Fibroblast of skin of left biceps (primary cell): Measurements from ENCODE around the gene GATAD2A.
"Not testable (repeated sequence)": the region's sequence is repeated elsewhere in the genome, so short reads cannot be mapped to it uniquely, and the experiment has no call there.

Experiments
- DNase-seq, 2 experiments: peaks; one replicate each; pipeline ENCODE4 v3.0.0-alpha.2; 2013; ENCODE audit warnings: low read depth in 2 of 2

Gene GATAD2A

DNA sequence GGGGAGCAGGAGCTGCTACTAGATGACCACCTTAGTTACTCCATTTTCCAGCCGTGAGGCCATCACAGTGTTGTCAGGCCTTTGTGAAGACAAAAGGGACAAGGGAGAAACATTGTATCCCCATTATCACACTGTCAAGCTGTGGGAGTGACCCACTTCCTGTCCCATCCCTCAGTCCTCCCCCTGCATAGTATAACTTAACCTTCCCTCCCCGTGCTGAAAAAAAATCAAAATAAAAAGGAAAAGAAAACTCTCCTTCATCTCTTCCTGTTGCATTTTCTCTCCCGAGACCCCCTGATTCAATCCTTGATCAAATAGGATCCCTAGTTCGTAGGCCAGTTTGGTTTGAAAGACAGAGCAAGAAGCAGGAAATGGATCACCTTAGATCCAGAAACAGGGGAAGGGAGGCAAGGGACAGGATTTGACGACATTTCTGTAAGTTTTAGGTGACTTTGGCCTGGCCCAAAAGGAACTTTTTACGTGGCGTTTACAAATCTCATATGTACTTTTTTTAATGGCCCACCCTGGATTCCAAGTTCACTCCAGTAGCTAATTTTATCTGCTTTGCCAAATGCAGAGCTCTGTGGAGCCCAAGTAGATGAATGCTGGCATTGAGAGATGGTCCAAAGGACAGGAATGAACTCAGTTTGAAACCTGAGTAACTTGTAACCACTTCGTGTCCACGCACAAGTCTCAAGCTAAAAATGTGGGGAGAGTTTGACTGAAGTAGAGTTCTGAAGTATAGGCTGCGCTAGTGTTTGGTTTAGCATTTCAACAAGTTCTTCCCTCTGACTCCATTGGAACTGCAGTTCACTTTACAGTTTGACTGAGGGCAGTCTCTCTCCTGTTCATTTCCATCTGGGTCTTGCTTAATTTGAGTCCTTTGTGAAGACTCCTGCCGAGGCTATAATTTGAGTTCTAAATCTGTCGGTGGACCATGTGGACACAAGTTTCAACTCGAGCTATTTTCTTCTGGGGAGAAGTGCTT is 16.6 kb upstream of the GATAD2A start:
- no peak for DNase-seq

DNA sequence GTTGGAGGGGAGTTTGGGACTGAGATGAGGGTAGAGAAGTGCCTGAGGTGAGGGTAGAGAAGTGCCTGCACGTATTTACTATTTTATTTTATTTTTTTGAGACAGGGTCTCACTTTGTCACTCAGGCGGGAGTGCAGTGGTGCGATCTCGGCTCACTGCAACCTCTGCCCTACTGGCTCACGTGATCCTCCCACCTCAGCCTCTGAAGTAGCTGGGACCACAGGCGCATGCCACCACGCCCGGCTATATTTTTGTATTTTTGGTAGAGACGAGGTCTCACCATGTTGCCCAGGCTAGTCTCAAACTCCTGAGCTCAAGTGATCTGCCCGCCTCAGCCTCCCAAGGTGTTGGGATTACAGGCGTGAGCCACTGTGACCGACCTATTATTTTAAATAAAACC is 15.8 kb upstream of the GATAD2A start:
- DNase-seq: not testable (repeated sequence)

DNA sequence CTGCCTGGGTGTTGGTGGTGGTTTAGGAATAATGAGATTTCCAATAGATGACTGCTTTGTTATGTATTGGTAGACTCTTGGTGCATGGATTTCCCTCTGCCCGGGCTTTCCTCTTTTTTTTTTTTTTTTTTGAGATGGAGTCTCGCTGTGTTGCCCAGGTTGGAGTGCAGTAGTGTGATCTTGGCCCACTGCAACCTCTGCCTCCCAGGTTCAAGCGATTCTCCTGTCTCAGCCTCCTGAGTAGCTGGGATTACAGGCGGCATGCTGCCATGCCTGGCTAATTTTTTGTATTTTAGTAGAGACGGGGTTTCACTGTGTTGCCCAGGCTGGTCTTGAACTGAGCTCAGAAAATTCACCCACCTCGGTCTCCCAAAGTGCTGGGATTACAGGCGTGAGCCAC is 11.1 kb upstream of the GATAD2A start:
- DNase-seq: not testable (repeated sequence)

DNA sequence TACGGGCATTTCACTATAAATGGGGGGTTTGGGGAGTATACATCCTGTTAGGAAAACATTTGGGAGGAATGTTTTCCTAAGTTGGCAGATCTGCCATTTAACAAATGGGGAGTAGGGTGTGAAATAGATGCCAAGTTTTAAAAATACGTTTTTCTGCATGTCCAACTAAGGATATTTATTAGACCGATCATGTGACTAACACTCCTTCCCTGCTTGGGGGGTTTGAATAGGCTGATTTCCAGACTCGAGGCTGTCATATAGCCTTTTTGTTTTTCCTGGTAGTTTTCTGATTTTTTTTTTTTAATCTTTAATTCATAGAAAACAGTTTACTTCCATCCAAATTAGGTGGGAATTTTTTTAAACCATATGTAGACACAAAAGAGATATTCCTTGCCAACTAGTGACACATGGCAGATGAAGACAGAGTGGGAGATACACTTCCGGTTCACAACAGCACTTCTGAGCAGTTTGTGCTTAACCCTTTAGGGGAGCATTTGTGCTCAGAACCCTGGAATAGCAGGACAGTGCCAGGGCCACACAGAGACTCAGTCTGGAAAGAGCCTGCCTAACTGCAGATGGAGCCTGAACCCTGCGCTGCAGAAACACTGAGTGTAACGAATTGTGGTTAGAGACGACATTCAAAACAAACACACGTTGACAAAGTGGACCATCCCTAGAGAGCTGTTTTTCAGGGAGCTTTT is 5.6 kb upstream of the GATAD2A start:
- DNase-seq: no peak

DNA sequence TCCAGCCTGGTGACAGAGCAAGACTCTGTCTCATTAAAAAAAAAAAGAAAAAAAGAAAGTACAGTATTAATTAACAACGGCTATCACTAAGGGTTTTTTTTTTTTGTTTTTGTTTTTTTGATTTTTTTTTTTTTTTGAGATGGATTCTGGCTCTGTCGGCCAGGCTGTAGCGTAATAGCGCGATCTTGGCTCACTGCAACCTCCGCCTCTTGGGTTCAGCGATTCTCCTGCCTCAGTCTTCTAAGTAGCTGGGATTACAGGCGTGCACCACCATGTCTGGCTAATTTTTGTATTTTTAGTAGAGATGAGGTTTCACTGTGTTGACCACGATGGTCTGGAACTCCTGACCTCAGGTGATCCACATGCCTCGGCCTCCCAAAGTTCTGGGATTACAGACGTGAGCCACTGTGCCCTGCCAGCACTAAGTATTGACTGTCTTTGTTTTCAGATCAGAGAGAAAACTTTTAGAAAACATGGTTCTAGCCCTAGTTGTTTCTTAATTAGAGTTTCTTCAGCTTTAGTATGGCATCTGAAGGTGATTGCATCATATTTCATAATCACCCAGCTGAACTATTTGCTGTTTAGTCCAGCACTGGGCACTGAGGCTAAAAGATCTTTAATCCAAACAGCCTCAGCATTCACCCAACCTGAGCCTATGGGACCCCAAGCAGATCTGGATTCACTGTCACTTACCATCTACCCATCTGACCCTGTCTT is 2.7 kb upstream of the GATAD2A start:
- no peak for DNase-seq

DNA sequence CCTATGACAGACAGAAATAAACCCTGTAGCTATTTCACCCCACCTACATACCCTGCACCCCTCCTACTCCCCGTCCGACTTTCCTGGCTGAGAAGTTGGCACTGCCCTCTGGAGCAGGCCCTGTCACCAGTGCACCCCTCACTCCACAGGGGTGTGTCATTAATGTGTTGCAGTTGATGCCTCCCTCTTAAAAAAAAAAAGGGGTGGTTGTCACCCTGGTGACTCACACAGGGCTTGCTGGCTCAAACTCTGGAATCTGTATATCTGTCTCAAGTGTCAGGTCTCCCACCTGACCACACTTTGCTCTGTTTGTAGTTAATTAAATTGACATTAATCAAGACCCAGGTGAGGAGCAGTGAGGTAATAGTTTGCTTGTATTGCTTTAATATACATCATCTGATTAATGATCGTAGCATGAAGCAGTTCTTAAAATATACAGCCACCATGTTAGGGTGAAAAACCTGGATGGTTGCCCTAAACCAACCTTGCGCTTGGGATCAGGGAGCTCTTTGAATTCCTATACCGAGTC is 2.0 kb upstream of the GATAD2A start:
- DNase-seq: no peak

DNA sequence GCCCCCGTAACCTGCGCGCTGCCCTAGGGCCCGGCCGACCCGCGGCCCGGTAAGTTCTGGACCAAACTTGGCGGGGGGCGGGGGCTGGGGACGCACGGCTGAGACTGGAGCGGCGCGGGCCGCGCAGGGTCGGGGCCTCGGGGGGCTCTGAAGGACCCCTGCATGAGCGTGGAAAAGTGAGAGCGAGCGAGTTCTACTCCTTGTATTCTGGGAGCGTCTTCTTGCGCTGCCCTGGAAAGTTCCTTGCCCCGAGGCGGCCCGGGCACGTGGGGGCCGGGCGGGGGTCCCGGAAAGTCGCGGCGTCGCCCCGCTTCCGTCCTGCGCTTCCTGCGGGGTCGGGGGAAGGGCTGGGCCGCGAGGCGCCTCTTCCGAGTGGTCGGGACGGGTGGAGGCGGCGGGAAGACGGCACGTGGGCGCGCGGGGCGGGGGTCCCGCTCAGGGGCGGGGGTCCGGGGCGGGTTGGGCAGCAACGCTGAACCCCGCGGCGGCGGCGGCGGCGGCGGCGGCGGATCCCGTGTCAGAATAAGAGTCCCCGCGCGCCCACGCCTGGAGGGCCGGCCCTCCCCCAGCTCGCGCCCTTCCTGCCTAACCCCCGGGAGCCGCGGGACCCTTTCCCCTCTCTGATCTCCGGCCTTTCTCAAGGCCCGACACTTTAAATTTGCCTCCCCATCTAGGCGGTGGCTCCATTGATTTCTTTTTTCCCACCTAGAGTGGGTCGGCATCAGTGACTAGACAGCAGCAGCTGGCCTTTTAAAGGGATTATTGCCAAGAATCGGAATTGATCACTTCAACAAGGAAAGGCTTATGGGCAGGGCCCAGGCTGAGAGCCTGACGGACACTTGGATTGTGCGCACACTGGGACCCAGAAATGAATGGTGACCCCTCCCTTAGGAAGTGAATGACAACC is 749 bp downstream of the GATAD2A start:
- DNase-seq: no peak

DNA sequence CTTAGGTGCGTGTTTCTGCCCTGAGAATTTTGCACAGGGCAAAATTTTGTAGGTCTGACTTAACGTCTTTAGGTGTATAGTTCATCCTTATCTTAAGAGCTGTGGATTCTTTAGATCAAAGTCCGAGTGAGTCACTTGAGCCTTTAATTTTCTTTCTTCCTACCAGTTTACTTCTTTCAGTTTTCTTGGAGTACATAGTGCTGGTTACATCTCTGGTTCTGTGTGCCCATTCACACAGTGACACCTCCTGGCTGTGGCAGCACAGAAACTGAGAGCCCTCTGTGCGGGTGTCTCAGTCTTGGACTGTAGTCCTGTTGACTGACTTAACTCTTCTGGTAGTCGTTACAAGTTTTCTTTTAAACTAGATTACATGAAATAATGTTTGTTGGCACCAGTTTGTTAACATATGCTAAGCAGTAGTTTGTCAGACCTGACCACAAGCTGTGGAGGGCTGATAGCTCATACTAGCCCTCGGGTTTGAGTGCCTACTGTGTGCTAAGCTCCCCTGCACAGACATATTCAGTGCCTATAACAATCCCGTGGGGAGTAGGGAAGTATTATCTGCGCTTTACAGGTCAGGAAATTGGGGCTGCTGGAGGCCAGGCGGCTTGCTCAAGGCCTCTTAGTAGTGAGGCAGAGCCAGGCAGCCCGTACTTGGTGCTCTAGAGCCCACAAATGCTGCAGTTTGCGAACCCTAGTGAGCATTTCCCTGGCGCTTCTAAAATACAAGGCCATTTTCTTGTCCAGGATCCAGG is 1.6 kb downstream of the GATAD2A start:
- DNase-seq: no peak

DNA sequence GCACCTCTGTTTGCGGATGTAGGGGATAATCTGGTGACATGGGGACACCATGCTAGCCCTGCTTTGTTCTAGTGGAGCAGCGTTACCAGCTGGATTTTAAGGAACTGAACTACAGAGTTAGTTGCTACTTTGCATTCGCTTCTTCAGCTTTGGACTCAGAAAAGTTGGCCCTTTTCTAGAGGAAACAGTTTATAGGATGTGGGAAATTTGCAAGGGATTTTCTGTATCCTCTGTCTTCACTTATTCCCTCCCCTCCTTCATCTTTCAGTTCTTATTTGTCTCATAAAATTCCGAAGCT is 2.1 kb downstream of the GATAD2A start:
- no peak for DNase-seq

DNA sequence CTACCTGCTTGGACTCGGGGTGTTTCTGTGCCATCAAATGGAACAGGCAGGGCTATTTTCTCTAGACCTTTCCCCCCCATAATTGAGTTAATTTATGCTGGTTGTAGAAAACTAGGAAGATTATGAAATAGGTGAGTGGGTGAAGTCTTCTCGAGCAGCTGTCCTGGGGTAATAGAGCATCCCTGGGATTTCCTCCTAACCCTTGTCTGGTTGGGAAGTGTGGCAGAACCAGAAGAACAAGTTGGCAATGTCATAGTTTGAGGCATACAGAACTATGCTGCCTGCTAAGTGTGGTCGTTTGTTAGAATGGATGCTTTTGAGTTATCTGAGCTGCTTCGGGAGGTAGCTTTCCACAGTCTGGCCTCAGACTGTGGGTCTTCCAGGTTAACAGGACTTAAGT is 3.7 kb downstream of the GATAD2A start:
- DNase-seq: no peak

DNA sequence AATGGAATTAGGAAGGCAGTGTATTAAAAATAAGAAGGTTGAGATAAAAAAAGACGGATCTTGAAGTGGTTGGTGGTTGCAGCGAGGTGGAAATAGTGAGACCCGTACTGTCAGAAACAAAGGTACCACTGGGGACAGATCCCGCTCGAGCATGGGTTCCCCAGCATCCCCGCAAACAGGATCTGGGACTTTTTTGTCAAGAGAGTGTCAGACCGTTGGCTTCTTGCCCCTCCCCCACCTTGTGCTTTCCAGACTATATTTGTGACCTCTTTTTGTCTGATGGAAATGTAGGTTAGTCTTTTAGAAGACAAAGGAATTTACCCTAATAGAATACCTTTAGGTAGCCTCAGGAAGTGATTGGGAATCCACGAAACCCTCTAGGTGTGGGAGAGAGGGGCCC is 4.2 kb downstream of the GATAD2A start:
- no peak for DNase-seq

DNA sequence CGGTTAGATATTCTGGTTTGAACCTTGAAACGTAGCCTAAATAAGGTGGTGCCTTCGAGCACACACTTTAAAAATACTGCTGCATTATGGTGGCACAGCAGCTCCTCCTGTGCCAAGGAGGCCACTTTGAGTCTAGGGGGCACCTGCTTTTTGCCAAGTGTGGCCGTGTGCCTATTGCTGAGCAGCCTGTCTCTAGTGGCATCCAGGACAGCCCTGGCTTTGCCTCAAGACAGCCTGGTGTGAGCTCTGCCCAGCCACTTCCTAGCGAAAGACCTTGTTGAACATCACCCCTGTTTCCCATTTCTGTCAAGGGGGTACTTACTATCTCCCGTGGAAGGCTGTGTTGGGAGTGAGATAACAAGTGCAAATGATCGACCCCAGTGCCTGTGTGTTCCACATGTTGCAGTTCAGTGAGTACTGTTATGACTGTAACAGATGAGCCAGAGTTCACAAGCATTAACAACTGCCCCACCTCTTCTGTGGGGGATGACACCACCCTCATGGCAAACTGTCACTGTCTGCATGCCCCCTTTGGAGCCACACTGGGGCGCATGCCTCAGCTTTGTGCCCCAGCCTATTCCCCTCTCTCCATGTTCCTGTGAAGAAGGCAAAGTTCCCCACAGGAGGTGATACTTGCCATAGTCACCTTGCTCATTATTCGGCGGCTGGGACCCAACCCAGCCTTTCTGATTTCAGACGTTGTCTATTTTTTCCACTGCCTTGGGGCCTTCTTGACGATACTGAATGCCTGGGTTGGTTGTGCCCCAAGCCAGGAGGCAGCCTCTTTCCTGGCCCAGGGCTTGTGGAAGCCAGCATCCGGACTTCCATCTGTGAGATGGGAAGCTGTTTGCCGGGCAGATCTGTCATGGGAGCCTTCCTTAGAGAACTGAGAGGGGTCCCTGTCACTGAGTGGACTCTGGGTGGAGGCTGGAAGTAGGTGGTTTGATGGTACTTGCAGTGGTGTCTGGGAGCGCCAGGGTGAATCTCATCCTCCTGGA is 5.4 kb downstream of the GATAD2A start:
- DNase-seq: no peak

DNA sequence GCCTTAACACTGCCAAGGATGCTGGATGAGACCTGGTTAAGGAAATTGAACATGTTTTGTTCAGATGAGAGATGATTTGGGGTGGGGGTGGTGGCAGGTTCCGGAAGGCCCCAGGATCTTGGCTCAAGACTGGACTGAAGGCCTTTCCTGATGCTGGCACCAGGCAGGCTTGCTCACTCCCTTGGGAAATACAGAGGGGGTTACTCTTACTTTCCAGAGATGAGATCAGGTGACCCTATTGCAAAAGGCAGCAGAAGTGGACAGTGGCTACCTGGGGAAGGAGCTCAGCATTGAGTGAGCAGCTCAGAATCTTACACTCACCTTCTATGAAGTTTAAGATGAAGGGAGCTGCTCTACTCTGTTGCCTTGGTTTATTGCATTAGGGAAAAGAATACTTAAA is 10.8 kb downstream of the GATAD2A start:
- DNase-seq: no peak

DNA sequence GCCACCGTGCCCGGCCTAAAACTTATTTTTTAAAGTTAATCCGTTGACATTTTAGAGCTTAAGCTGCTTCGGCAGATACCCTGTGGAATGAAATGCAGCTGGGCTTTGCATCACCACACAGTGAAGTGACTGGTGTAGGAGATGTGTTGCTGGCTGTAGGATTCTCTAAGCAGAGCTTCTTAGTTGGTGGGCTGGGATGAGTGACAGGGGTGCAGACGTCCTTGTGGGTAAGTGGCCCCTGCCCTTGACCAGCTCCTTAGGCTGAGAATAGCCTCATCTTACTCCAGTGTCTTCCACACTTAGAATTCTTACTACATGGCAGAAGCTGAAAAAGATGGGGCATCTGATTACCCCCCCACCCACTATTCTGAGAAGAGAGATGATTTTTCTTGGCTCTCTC is 11.6 kb downstream of the GATAD2A start:
- DNase-seq: no peak

DNA sequence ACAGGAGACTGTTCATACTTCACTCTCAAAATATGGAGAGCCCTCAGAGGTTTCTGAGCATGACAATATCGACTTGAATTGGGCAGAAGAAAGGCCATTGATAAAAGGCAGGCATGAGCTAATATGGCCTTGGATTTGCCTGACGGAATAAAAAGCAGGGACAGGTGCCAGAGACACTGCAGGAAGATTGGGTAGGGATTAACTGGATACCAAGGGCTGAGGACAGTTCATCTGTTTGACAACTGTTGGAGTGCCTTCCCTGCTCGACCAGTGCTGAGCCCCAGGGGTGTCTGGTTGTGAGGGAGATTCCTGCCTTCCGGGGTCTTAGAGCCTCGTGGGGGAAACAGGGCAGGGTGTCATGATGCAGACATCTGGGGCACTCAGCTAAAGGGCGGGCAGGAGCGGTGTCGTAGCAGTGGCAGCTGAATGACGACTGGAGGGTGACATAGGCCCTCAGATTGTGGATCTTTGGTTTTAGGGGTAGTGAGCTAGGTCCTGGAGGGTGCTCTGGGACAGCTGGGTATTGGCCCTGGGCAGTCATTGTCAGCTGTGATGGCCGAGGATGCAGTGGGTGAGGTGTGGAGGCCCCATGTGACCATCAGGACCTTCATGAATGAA is 12.3 kb downstream of the GATAD2A start:
- DNase-seq: no peak

DNA sequence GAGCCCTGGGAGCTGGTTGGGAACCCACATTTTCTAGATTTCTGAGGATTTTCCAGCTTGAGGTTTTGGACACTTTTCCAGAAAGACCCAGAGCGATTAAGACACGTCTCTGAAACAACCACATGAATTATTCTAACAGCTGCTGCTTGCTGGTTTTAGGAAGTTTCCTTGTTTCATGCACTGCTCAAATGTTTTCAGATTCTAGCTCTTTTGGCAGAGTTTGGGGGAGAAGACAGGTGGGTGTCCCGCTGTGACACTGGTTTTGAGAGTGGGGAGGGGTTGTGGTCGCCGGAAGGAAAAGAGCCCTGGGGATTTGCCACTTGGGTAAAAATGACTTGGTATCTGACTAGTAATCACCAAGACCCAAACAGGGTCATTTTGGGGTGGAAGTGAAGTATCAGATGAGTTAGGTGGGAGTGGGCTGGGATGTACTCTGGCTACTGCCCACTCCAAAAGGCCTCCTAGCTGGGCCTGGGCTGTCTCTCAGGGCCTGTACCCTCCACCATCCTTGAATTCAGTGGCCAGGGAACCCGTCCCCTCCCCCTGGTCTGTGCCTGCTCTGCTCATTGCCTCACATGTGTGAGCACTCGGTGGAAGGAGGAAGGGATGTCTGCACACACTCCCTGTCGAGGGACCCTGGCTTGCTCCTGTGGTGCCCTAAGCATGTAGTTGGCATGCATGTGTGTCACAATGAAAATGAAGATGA is 13.2 kb downstream of the GATAD2A start:
- DNase-seq: no peak

DNA sequence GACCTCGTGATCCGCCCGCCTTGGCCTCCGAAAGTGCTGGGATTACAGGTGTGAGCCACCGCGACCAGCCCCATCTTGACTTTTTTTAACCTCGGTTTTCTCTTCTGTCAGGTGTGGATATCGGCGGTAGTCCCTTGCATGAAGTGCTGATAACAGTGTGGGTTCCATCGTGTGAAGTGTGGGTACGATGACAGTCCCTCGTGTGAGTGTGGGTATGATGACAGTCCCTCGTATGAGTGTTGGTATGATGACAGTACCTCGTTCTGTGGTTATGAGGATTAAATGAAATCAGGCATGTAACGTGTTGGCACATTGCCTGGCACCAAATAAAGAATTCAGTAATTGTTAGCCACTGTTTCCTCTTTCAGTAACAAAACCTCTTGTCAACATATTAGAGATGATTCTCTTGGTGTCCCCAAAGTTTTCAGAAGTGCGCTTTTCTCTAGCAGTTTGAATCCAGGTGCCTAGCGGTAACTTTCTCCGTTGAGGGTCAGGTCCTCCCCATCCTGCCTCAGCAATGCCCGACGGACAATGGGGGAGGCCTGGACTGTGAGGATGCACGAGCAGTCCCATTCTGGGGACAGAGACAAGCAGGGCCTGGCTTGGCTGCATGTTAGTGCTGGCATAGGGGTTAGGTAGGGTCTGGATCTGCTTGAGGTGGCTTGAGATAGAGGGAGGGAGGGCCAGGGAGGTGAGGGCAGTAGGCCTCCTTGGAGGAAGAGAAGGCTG is 15.3 kb downstream of the GATAD2A start:
- no peak for DNase-seq

DNA sequence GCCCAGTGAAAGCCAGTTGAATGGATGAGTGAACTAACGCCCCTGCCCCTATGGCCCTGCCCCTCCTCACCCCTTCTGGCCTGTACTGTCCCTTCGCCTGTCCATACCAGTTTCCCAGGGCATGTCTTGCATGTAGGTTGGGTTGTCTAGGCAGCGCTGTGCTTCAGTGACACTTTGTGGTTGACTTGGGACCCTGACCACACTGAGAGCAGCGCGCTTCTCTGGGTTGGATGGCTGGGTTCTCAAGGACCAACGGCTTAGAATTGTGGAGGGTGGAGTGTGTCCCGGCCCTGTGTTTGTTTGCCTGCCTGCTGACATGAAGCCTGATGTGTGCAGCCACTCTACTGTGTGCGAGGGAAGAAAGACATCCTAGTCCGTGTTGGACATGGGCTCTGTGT is 15.8 kb downstream of the GATAD2A start:
- no peak for DNase-seq
